ENCODE measurements around the gene C9.

GRCh38 chr5:39360471-39361111, 3.7 kb downstream of the C9 start:
- no peak for TF ChIP-seq CTCF (optimal IDR thresholded peaks at IDR 0.05 in 1 of 3, IDR thresholded peaks at IDR 0.05 in 1 of 3, conservative IDR thresholded peaks at IDR 0.05 in 1 of 3; ENCODE audit: extremely low read depth in 1 of 3, insufficient read depth in 2 of 3, low read length in 3 of 3)
- TF ChIP-seq EZH2 (IDR thresholded peaks at IDR 0.05; ENCODE audit: low read length), result no peak
